SK-N-MC (cell line): Measurements from ENCODE around the gene CUX1.
"Not testable (repeated sequence)": the region's sequence is repeated elsewhere in the genome, so short reads cannot be mapped to it uniquely, and the experiment has no call there.

Experiments
- DNase-seq: peaks from one replicate; pipeline ENCODE4 v3.0.0-alpha.2; 2011; ENCODE audit warnings: low read depth, low spot score
- H3K27ac ChIP-seq: fragments of 200-600 bp; sonication (generic); 2 replicates; pipeline ENCODE4 v1.5.1; 2016; ENCODE audit warnings: mixed run types
- H3K36me3 ChIP-seq: fragments of 200-600 bp; sonication (generic); 2 replicates; pipeline ENCODE4 v1.6.1; 2017; ENCODE audit warnings: antibody characterized with exemption, low read length, mixed read lengths; ENCODE audit not compliant: insufficient read depth
- H3K4me3 ChIP-seq: fragments of 200-600 bp; sonication (generic); 2 replicates; pipeline ENCODE4 v1.5.1; 2016
- H3K9ac ChIP-seq: fragments of 200-600 bp; sonication (generic); 2 replicates; pipeline ENCODE4 v1.8.0; 2017; ENCODE audit warnings: mixed run types, mixed read lengths; ENCODE audit not compliant: insufficient read length
- H3K9me3 ChIP-seq: fragments of 200-600 bp; sonication (generic); 2 replicates; pipeline ENCODE4 v1.6.1; 2017; ENCODE audit warnings: low read depth, mild to moderate bottlenecking, antibody characterized with exemption, low read length, moderate library complexity, mixed read lengths
- EZH2 ChIP-seq: fragments of 200-600 bp; sonication (generic); IDR thresholded peaks from one replicate; pipeline ENCODE4 v1.6.1; 2017; ENCODE audit warnings: antibody characterized with exemption
- FOXP2 ChIP-seq: optimal IDR thresholded peaks from 2 replicates; pipeline ENCODE3; 2011; ENCODE audit warnings: mild to moderate bottlenecking, moderate library complexity; ENCODE audit not compliant: insufficient read depth; ENCODE audit errors: extremely low read length, control extremely low read depth
- POLR2AphosphoS5 ChIP-seq: IDR thresholded peaks from 2 replicates; pipeline ENCODE4 v1.6.1; 2012; ENCODE audit warnings: mild to moderate bottlenecking, low read depth, low read length, borderline replicate concordance

The CUX1 gene

DNA sequence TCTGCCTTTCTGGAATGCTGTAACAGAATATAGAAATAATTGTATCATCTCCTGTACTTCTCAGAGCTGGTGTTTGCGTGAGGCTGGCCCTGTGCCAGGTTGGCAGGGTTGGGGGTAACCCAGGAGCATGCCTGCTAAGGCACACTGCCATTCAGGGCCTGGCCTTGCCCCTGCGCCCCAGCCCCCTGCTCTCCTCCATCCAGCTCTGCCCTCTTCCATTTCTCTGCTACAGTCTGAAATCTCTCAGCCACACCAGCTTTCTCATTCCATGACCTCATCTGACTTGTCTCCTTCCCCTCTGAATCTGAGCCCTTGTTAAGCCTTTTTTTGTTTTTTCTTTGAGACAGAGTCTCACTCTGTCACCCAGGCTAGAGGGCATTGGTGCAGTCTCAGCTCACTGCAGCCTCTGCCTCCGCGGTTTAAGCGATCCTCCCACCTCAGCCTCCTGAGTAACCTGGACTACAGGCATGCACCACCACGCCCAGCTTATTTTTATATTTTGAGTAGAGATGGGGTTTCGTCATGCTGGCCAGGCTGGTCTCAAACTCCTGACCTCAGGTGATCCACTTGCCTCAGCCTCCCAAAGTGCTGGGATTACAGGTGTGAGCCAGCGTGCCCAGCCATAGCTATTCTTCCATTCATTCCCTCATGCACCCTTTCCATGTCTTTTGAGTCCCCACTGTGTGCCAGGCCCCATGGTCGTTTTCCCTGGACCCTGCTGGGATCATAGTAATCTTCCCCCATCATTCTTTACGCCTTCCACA is 206.8 kb downstream of the CUX1 start:
- no peak for TF ChIP-seq POLR2AphosphoS5
- no peak for TF ChIP-seq FOXP2
- no peak for TF ChIP-seq EZH2
- Histone ChIP-seq H3K9me3 (no peaks in the 10 kb centered on the region), H3K36me3 (no peaks in the 10 kb centered on the region), H3K4me3 (no peak overlapping the region), H3K9ac (no peak overlapping the region), H3K27ac (no peak overlapping the region)
- no peak for DNase-seq

- Histone ChIP-seq H3K27ac (no peak overlapping the region), H3K36me3 (no peaks in the 10 kb centered on the region), H3K9me3 (no peaks in the 10 kb centered on the region), H3K9ac (no peak overlapping the region), H3K4me3 (no peak overlapping the region)
- TF ChIP-seq FOXP2, result no peak
- no peak for TF ChIP-seq POLR2AphosphoS5
- TF ChIP-seq EZH2, result no peak
- DNase-seq, result no peak
Observed at GRCh38 chr7:102024769-102025391, 207.5 kb downstream of the CUX1 start.

DNA sequence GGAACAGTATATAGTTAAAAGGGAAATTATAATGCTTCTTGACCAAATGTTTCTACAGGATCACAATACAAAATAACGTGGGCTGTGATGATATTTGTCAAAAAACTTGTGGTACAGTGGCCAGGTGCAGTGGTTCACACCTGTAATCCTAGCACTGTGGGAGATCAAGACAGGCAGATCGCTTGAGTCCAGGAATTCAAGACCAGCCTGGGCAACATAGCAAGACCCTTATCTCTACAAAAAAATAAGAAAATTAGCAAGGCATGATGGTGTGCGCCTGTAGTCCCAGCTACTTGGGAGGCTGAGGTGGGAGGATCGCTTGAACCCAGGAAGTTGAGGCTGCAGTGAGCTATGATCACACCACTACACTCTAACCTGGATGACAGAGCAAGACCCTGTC is 208.4 kb downstream of the CUX1 start:
- not testable (repeated sequence) for H3K36me3 ChIP-seq, H3K9me3 ChIP-seq, DNase-seq, H3K9ac ChIP-seq, H3K27ac ChIP-seq, H3K4me3 ChIP-seq

- Histone ChIP-seq H3K36me3 (no peaks in the 10 kb centered on the region), H3K9me3 (no peaks in the 10 kb centered on the region), H3K27ac (no peak overlapping the region), H3K4me3 (no peak overlapping the region), H3K9ac (no peak overlapping the region)
- no peak for DNase-seq
- TF ChIP-seq FOXP2 (no peak), EZH2 (no peak), POLR2AphosphoS5 (no peak)
Observed at GRCh38 chr7:102028206-102028826, 210.9 kb downstream of the CUX1 start.

DNA sequence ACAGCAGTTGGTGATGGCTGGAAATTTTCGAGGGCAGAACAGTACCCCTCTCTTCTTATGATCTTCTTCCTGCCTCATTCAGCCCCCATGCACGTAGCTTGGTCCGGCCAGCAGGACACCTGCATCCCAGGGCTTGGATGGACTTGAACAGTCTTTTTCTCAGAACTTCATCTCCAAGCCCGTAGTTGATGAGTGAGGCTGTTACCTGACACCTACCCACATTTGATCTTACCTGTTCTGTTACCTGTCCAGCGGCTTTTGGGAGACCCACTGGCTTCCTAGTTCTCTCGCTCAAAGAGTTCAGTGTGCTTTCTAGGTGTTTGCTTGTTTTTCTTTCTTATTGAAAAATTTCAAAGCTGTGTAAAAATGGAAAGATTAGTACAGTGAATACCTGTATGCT is 212.2 kb downstream of the CUX1 start:
- Histone ChIP-seq H3K9me3 (no peaks in the 10 kb centered on the region), H3K4me3 (no peak overlapping the region), H3K9ac (no peak overlapping the region), H3K27ac (no peak overlapping the region), H3K36me3 (no peaks in the 10 kb centered on the region)
- DNase-seq, result no peak
- TF ChIP-seq EZH2 (no peak), POLR2AphosphoS5 (no peak), FOXP2 (no peak)

GRCh38 chr7:102030696-102031095 is 213.3 kb downstream of the CUX1 start:
- no peak for TF ChIP-seq EZH2
- TF ChIP-seq FOXP2, result no peak
- TF ChIP-seq POLR2AphosphoS5, result no peak
- DNase-seq, result no peak
- H3K36me3 ChIP-seq, result no peaks in the 10 kb centered on the region
- no peaks in the 10 kb centered on the region for H3K9me3 ChIP-seq
- no peak overlapping the region for H3K9ac ChIP-seq
- H3K4me3 ChIP-seq, result no peak overlapping the region
- H3K27ac ChIP-seq, result no peak overlapping the region

DNA sequence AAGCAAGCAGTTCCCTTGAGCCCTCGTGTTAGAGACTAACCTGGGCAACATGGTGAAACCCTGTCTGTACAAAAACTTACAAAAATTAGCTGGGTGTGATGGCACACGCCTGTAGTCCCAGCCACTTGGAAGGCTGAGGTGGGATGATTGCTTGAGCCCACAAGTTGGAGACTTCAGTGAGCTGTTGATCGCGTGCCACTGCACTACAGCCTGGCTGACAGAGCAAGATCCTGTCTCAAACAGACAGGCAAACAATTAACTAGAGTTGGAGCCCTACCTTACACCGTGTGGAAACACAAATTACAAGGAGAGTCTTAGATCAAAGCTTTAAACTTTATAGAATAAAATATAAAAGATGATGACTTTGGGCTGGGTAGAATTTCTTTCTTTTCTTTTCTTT is 219.5 kb downstream of the CUX1 start:
- Histone ChIP-seq H3K4me3 (no peak overlapping the region), H3K27ac (no peak overlapping the region), H3K9me3 (no peaks in the 10 kb centered on the region), H3K36me3 (no peaks in the 10 kb centered on the region), H3K9ac (no peak overlapping the region)
- DNase-seq, result no peak
- TF ChIP-seq FOXP2, result no peak
- no peak for TF ChIP-seq EZH2
- TF ChIP-seq POLR2AphosphoS5, result no peak

GRCh38 chr7:102039706-102040105 is 222.3 kb downstream of the CUX1 start:
- DNase-seq, result no peak
- no peaks in the 10 kb centered on the region for H3K36me3 ChIP-seq
- no peak overlapping the region for H3K4me3 ChIP-seq
- TF ChIP-seq FOXP2 (no peak), EZH2 (no peak), POLR2AphosphoS5 (no peak)
- H3K27ac ChIP-seq, result no peak overlapping the region
- H3K9ac ChIP-seq, result no peak overlapping the region
- no peaks in the 10 kb centered on the region for H3K9me3 ChIP-seq

GRCh38 chr7:102040569-102040968 is 223.1 kb downstream of the CUX1 start:
- Histone ChIP-seq H3K9ac (no peak overlapping the region), H3K4me3 (no peak overlapping the region), H3K36me3 (no peaks in the 10 kb centered on the region), H3K9me3 (no peaks in the 10 kb centered on the region), H3K27ac (no peak overlapping the region)
- TF ChIP-seq EZH2 (no peak), POLR2AphosphoS5 (no peak)
- no peak for DNase-seq
